PC-9 (cell line): ENCODE results near the gene BRCC3.

Experiments used
- EZH2 ChIP-seq: fragments of 200-600 bp; sonication (generic); IDR thresholded peaks from 2 replicates; pipeline ENCODE4 v1.8.0; 2017; ENCODE audit warnings: antibody characterized with exemption, low read depth
- TF ChIP-seq, protein P1 (sequence below): fragments of 200-600 bp; sonication (generic); conservative IDR thresholded peaks from 2 replicates; pipeline ENCODE4 v1.6.1; 2017; ENCODE audit warnings: mixed run types, antibody characterized with exemption, mild to moderate bottlenecking, moderate library complexity

DNA sequence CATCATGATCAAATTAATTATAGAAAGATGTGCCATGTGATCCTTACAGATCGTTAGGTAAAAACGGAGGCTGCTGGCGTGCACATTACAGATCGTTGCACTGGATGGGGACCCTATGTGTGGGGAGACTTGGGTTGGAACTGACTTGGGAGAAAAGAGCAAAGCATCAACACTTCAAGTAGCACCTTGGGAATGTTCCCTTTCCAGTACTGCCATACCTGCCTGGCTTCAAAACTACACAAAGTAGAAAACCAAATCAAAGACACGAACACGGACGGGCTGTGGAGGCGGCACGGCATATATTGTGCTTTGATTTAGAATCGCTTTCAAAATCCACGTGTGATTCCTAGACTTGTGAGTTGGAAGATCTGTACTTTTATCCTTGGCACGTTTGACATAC is 1.3 kb upstream of the BRCC3 start:
- TF ChIP-seq EZH2: no peak
- TF ChIP-seq, protein P1, sequence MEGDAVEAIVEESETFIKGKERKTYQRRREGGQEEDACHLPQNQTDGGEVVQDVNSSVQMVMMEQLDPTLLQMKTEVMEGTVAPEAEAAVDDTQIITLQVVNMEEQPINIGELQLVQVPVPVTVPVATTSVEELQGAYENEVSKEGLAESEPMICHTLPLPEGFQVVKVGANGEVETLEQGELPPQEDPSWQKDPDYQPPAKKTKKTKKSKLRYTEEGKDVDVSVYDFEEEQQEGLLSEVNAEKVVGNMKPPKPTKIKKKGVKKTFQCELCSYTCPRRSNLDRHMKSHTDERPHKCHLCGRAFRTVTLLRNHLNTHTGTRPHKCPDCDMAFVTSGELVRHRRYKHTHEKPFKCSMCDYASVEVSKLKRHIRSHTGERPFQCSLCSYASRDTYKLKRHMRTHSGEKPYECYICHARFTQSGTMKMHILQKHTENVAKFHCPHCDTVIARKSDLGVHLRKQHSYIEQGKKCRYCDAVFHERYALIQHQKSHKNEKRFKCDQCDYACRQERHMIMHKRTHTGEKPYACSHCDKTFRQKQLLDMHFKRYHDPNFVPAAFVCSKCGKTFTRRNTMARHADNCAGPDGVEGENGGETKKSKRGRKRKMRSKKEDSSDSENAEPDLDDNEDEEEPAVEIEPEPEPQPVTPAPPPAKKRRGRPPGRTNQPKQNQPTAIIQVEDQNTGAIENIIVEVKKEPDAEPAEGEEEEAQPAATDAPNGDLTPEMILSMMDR: no peak
